Eye (tissue), 1 donor: Measurements from ENCODE around the gene RPAP3.
A peak's percentile ranks its signal among the peaks of the same experiment; 100 is the strongest.

Source experiments
- DNase-seq: peaks from one replicate; pipeline ENCODE4 v3.0.0-alpha.2; 2015

RPAP3 gene

GRCh38 chr12:47742253-47742825, 36.5 kb upstream of the RPAP3 start:
- no peak for DNase-seq

DNA sequence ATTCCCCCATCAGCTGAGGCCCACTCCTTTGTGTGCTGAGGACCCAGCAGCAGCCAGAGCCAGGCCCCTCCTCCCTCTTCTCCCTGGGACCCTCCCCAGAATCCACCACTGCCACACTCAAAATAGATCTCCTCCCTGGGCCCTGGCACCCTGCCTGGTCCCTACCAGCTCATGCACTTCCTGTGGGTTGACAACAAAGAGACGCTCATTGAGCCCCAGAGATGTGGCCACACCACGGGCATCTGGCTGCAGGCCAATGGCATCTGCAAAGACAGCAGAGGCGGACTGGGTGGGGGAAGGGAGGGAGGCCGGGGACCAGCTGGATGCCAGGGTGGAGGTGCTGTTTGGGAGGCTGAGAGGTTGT, 35.5 kb upstream of the RPAP3 start:
- peak; percentile 73 for DNase-seq

DNA sequence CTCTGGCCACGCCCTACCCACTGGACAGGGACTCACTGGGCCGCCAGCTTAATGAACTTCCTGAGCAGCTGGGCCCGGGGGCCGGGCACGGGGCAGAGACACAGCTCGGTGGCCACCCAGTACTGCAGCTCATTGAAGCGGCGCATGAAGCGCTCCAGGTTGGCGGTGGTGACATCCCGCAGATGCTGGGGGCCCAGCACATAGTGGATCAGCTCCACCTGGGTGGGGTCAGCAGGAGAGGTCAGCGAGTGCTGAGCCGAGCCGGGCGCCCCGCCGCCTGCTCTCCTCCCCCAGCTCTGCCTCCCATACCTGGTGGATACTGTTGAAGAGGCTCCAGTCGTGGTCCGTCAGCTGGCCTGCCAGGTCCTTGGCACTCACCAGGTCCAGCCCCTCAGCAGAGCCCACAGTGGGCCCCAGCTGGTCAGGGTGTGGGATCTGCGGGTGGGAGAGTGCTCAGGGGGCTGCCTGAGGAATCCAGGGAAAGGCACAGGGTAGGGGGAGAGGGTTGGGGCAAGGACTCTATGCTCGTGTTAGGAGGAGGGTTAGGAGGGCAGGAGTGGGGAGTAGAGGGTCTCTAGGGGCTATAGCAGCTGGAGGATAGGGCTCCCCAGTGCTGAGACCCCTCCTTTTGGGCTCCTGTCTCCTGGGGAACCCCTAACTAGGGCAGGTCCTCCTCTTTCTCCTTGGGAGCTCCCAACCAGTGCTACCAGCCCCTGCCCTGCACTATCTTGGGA, 34.9 kb upstream of the RPAP3 start:
- no peak for DNase-seq

- DNase-seq = no peak
Observed at GRCh38 chr12:47739979-47740378, 34.1 kb upstream of the RPAP3 start.

DNA sequence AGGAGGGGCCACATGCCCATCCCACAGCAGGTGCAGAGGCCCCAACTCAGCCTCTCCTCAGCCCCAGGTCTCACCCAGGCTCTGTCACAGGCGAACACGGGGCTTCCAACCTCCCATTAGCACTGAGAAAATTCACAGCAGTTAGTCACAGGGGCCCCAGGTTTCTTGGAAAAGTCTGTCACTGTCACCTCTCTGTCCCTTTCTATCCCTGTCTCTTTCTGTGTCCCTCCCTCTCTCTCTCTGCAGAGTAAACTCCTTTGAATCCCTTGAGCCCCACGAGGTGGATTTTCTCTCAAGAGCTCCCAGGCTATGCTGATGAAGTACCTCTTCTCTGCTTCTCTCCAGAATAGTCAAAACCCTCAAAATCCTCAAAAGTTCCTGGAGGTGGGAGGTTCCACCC, 33.5 kb upstream of the RPAP3 start:
- DNase-seq = no peak

DNA sequence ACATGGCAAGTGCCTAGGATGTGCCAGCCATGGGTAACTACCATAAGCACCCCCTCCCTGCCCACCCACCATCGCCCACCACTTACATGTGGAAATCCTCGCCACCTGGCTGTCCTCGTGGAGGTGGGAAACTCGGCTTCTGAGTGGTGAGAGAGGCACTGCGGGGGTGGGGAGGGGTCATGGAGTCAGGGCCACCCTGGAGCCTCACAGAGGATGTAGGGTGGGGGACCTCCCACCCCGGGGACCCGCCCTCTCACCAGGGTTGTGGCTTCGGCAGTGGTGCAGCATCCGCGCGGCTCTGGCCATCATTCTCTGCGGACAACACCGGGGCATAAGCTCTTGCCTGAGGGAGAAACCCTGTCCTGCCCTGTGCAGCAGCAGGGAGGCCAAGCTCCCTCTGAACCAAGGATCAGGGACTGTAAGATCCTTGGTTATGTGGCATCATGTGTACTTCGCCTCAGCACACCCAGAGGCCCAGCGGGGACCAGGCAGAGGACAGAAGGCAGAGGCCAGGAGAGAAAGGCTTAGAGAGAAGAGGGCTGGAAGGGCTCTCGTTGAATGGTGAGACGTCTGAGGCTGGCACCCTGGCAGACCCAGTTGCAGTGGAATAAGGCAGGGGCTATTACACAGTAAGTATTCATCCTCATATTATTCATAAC, 32.2 kb upstream of the RPAP3 start:
- no peak for DNase-seq

- no peak for DNase-seq
Observed at GRCh38 chr12:47736877-47737676, 31.2 kb upstream of the RPAP3 start.

GRCh38 chr12:47736216-47736615, 30.4 kb upstream of the RPAP3 start:
- no peak for DNase-seq

- no peak for DNase-seq
Observed at GRCh38 chr12:47735649-47736048, 29.8 kb upstream of the RPAP3 start.

DNA sequence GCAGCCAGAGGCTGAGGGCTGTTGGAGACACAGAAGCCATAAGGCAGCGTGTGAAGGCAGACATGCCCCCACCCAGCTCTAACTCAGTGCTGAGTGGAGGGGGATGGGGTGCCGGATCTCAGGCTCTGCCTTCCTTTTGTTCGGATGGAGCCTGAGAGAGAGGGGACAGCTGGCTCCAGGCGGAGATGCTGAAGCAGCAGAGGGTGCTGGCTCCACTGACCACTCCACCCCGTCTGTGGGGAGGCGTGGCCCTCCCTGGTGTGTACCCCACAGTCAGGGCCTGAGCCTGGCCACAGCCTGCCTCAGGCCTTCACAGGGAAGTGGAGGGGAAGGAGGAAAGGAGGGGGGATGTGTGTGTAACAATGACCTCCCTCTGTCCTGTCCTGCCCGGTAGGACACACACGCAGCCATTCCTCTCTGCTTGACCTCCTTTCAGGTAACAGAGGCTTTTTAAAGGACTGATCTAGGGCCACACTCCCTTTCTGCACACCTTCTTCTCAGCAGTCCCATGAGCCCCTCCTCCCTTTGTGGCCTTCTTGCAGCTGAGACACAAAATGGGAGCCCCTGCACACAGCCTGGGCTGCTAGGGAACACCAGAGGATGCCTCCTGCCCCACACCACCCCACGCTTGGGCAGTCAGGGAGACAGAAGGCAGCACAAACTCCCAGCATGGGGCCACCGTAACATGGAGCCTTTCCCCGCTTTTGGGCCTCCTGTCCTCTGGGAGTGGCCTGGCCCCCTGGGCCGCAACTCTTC, 29.1 kb upstream of the RPAP3 start:
- peak; percentile 80 for DNase-seq

GRCh38 chr12:47733142-47733541, 27.3 kb upstream of the RPAP3 start:
- no peak for DNase-seq

DNA sequence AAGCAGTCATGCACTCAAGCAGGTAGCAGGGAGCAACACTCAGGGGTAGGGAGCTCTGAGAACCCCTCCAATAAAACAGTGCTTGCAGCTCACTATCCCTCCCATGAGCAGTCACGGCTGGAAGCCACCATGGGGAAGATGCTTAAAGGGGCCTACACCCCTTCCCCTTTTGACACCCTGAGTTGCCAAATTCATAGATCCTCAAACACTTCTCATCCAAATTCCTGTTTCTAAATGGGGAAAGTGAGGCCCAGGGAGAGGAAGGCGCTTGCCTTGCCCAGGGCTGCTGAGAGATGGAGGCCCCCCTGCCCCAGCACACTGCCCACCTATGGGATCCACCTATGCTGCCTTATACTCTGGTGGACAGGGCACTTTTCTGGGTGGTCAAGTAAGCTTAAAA, 26.7 kb upstream of the RPAP3 start:
- DNase-seq = no peak

DNA sequence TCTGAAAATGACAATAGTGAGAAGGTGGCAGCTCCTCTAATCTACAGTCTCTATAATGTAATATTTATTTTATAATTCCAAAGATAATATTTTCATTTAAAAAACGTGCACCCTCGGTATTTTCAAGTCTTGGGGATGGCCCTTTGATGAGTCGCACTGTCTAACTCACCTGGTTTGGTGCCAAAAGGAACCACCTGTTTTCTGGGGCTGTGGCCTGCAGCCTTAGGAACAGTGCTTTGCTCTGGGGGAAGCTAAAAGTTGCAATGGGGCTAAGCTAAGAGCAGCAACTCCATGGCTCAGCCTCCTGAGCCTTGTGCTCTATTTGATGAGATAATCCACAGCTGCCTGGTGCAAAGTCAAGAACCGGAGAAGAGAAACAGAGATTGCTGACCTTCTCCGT, 25.9 kb upstream of the RPAP3 start:
- DNase-seq = no peak

- no peak for DNase-seq
Observed at GRCh38 chr12:47730341-47730744, 24.5 kb upstream of the RPAP3 start.

DNA sequence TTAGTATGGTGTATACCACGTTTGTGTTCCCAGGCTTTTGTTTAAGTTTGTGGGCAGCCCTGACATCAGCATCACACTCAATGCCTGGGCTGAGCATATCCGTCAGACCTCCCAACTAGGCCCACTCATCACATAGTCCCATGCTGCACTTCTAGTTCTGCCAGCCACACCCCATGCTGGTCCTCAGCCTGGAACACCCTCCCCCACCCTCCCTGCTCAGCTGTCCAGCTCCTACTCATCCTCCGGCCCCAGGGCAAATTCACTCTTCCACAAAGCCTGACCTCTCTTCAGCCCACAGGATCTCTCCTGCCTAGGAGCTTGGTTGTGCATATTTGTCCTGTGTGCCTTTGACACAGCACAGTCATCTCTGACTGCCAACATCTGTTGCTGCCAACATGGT, 23.4 kb upstream of the RPAP3 start:
- no peak for DNase-seq

- DNase-seq = no peak
Observed at GRCh38 chr12:47725893-47726292, 20.1 kb upstream of the RPAP3 start.

GRCh38 chr12:47725091-47725772, 19.4 kb upstream of the RPAP3 start, which contains the start of gene ENDOU:
ENDOU (minus strand) TSS chr12:47725490; CDS start chr12:47725413, 77 bp downstream.
- DNase-seq = no peak

GRCh38 chr12:47722941-47723631, 17.3 kb upstream of the RPAP3 start:
- DNase-seq = no peak

DNA sequence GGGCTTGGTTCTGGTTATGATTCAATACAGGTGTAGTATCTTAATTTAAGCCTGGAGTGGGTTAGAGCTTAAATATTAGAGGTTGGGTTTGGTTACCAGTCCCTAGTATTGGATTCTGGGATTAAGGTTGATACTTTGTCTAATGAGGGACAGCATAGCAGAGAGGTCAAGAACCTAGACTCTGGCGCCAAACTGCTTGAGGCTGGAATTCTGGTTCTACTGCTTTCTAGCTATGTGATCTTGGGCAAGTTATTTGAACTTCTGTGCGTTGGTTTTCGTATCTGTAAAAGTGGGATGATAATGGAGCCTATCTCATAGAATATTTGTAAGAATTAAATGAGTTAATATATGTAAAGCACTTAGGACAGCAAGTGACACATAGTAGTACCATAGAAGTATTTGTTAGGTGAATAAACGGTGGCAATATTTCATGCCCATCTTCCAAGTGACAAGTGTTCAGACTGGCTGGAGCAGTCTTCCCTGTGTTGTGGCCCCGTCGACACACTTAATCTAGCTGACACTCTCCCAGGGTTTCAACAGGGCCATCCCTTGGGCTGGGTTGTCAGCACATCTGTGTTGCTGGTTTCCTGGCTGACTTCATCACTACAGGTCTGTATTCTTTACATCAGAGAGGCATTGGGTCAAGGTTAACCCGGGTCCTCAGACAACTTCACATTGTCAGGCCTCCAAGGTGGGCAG, 16.5 kb upstream of the RPAP3 start:
- DNase-seq = no peak

- no peak for DNase-seq
Observed at GRCh38 chr12:47721431-47721973, 15.7 kb upstream of the RPAP3 start.

GRCh38 chr12:47718531-47718930, 12.7 kb upstream of the RPAP3 start:
- no peak for DNase-seq
